ENCODE results near the gene RAB14.

- TF ChIP-seq, protein P1, sequence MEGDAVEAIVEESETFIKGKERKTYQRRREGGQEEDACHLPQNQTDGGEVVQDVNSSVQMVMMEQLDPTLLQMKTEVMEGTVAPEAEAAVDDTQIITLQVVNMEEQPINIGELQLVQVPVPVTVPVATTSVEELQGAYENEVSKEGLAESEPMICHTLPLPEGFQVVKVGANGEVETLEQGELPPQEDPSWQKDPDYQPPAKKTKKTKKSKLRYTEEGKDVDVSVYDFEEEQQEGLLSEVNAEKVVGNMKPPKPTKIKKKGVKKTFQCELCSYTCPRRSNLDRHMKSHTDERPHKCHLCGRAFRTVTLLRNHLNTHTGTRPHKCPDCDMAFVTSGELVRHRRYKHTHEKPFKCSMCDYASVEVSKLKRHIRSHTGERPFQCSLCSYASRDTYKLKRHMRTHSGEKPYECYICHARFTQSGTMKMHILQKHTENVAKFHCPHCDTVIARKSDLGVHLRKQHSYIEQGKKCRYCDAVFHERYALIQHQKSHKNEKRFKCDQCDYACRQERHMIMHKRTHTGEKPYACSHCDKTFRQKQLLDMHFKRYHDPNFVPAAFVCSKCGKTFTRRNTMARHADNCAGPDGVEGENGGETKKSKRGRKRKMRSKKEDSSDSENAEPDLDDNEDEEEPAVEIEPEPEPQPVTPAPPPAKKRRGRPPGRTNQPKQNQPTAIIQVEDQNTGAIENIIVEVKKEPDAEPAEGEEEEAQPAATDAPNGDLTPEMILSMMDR (conservative IDR thresholded peaks at IDR 0.05; ENCODE audit: low read depth in 2 of 2), result no peak
- TF ChIP-seq EZH2phosphoT487 (IDR thresholded peaks at IDR 0.05; ENCODE audit: unreplicated experiment) (no peak), CREB1 (CRISPR knock-in tag; IDR thresholded peaks at IDR 0.05; ENCODE audit: low read depth) (no peak), EZH2 (IDR thresholded peaks at IDR 0.05; ENCODE audit: low read depth, unreplicated experiment) (no peak), POLR2AphosphoS5 (IDR thresholded peaks at IDR 0.05; ENCODE audit: low read depth) (no peak), NANOG (IDR thresholded peaks at IDR 0.05; ENCODE audit: borderline replicate concordance) (no peak), ZNF331 (CRISPR knock-in tag; IDR thresholded peaks at IDR 0.05; ENCODE audit: low read depth) (no peak), JUNB (IDR thresholded peaks at IDR 0.05; ENCODE audit: unreplicated experiment) (no peak)
- TF ChIP-seq, protein P2, sequence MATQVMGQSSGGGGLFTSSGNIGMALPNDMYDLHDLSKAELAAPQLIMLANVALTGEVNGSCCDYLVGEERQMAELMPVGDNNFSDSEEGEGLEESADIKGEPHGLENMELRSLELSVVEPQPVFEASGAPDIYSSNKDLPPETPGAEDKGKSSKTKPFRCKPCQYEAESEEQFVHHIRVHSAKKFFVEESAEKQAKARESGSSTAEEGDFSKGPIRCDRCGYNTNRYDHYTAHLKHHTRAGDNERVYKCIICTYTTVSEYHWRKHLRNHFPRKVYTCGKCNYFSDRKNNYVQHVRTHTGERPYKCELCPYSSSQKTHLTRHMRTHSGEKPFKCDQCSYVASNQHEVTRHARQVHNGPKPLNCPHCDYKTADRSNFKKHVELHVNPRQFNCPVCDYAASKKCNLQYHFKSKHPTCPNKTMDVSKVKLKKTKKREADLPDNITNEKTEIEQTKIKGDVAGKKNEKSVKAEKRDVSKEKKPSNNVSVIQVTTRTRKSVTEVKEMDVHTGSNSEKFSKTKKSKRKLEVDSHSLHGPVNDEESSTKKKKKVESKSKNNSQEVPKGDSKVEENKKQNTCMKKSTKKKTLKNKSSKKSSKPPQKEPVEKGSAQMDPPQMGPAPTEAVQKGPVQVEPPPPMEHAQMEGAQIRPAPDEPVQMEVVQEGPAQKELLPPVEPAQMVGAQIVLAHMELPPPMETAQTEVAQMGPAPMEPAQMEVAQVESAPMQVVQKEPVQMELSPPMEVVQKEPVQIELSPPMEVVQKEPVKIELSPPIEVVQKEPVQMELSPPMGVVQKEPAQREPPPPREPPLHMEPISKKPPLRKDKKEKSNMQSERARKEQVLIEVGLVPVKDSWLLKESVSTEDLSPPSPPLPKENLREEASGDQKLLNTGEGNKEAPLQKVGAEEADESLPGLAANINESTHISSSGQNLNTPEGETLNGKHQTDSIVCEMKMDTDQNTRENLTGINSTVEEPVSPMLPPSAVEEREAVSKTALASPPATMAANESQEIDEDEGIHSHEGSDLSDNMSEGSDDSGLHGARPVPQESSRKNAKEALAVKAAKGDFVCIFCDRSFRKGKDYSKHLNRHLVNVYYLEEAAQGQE (IDR thresholded peaks at IDR 0.05; ENCODE audit: unreplicated experiment), result no peak
- TF ChIP-seq, protein P3, sequence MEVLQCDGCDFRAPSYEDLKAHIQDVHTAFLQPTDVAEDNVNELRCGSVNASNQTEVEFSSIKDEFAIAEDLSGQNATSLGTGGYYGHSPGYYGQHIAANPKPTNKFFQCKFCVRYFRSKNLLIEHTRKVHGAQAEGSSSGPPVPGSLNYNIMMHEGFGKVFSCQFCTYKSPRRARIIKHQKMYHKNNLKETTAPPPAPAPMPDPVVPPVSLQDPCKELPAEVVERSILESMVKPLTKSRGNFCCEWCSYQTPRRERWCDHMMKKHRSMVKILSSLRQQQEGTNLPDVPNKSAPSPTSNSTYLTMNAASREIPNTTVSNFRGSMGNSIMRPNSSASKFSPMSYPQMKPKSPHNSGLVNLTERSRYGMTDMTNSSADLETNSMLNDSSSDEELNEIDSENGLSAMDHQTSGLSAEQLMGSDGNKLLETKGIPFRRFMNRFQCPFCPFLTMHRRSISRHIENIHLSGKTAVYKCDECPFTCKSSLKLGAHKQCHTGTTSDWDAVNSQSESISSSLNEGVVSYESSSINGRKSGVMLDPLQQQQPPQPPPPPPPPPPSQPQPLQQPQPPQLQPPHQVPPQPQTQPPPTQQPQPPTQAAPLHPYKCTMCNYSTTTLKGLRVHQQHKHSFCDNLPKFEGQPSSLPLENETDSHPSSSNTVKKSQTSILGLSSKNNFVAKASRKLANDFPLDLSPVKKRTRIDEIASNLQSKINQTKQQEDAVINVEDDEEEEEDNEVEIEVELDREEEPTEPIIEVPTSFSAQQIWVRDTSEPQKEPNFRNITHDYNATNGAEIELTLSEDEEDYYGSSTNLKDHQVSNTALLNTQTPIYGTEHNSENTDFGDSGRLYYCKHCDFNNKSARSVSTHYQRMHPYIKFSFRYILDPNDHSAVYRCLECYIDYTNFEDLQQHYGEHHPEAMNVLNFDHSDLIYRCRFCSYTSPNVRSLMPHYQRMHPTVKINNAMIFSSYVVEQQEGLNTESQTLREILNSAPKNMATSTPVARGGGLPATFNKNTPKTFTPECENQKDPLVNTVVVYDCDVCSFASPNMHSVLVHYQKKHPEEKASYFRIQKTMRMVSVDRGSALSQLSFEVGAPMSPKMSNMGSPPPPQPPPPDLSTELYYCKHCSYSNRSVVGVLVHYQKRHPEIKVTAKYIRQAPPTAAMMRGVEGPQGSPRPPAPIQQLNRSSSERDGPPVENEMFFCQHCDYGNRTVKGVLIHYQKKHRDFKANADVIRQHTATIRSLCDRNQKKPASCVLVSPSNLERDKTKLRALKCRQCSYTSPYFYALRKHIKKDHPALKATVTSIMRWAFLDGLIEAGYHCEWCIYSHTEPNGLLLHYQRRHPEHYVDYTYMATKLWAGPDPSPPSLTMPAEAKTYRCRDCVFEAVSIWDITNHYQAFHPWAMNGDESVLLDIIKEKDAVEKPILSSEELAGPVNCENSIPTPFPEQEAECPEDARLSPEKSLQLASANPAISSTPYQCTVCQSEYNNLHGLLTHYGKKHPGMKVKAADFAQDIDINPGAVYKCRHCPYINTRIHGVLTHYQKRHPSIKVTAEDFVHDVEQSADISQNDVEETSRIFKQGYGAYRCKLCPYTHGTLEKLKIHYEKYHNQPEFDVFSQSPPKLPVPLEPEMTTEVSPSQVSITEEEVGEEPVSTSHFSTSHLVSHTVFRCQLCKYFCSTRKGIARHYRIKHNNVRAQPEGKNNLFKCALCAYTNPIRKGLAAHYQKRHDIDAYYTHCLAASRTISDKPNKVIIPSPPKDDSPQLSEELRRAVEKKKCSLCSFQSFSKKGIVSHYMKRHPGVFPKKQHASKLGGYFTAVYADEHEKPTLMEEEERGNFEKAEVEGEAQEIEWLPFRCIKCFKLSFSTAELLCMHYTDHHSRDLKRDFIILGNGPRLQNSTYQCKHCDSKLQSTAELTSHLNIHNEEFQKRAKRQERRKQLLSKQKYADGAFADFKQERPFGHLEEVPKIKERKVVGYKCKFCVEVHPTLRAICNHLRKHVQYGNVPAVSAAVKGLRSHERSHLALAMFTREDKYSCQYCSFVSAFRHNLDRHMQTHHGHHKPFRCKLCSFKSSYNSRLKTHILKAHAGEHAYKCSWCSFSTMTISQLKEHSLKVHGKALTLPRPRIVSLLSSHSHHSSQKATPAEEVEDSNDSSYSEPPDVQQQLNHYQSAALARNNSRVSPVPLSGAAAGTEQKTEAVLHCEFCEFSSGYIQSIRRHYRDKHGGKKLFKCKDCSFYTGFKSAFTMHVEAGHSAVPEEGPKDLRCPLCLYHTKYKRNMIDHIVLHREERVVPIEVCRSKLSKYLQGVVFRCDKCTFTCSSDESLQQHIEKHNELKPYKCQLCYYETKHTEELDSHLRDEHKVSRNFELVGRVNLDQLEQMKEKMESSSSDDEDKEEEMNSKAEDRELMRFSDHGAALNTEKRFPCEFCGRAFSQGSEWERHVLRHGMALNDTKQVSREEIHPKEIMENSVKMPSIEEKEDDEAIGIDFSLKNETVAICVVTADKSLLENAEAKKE (CRISPR knock-in tag; IDR thresholded peaks at IDR 0.05), result no peak
These were observed 14.7 kb upstream of the RAB14 start for GRCh38 chr9:121216271-121216805.
